Fibroblast of villous mesenchyme (primary cell): ENCODE data around the gene TMEM234. TPM values are rescaled to one million over a fixed set of nuclear protein-coding genes. Genes with fewer than 3 reads are reported as not detected.

Source experiments
- DNase-seq: peaks from one replicate; pipeline ENCODE4 v3.0.0-alpha.2; 2010; ENCODE audit warnings: low read depth
- H3K4me3 ChIP-seq: 2 replicates; pipeline ENCODE4 v1.5.1; 2011; ENCODE audit warnings: low read depth, mild to moderate bottlenecking, low read length
- CTCF ChIP-seq: IDR thresholded peaks from 2 replicates; pipeline ENCODE4 v1.5.1; 2012; ENCODE audit warnings: low read depth, mild to moderate bottlenecking, low read length; ENCODE audit not compliant: insufficient read depth
- total RNA-seq: library from RNA; depleted of rRNA; stranded (reverse); fragments of >200 nt; gene quantifications from 2 replicates; pipeline ENCODE4 v1.2.3, GENCODE V29; 2012

The TMEM234 gene
- total RNA-seq, 1 donor, result 21.6 TPM

- TF ChIP-seq CTCF, result no peak
Observed at GRCh38 chr1:32239337-32239736, 17.2 kb upstream of the TMEM234 start.

GRCh38 chr1:32234792-32235191 lies 12.6 kb upstream of the TMEM234 start:
- no peak for TF ChIP-seq CTCF
- H3K4me3 ChIP-seq, result no peak overlapping the region
- DNase-seq, result no peak

More at GRCh38 chr1:32239337-32239736, 17.2 kb upstream of the TMEM234 start:
- DNase-seq, result no peak
- H3K4me3 ChIP-seq, result no peak overlapping the region

GRCh38 chr1:32232558-32233304 lies 10.6 kb upstream of the TMEM234 start:
- no peak for DNase-seq
- no peak overlapping the region for H3K4me3 ChIP-seq
- TF ChIP-seq CTCF, result no peak

- no peak overlapping the region for H3K4me3 ChIP-seq
- no peak for TF ChIP-seq CTCF
- no peak for DNase-seq
Observed at GRCh38 chr1:32231843-32232432, 9.8 kb upstream of the TMEM234 start.

GRCh38 chr1:32228771-32229170 lies 6.6 kb upstream of the TMEM234 start:
- no peak for DNase-seq
- no peak for TF ChIP-seq CTCF
- no peak overlapping the region for H3K4me3 ChIP-seq

GRCh38 chr1:32224285-32224684 lies 2.1 kb upstream of the TMEM234 start:
- no peak for DNase-seq
- TF ChIP-seq CTCF, result no peak
- no peak overlapping the region for H3K4me3 ChIP-seq

GRCh38 chr1:32223683-32224082 lies 1.5 kb upstream of the TMEM234 start:
- no peak for DNase-seq
- TF ChIP-seq CTCF, result no peak
- no peak overlapping the region for H3K4me3 ChIP-seq
